Mesothelial cell of epicardium (in vitro differentiated cells): Measurements from ENCODE around the gene KCNG4. TPM values are rescaled to one million over a fixed set of nuclear protein-coding genes. Genes with fewer than 3 reads are reported as not detected.

Source experiments
- DNase-seq, 2 experiments: peaks; one replicate each; pipeline ENCODE4 v3.0.0; 2021; ENCODE audit warnings: low spot score in 2 of 2; ENCODE audit not compliant: unreplicated experiment in 2 of 2
- H3K27ac Mint-ChIP-seq: 2 replicates; pipeline ENCODE4 v1.8.0; 2021; ENCODE audit warnings: mixed read lengths
- H3K27me3 Mint-ChIP-seq: 2 replicates; pipeline ENCODE4 v1.8.0; 2021; ENCODE audit warnings: low read depth, mixed read lengths
- H3K36me3 Mint-ChIP-seq: 2 replicates; pipeline ENCODE4 v1.8.0; 2021; ENCODE audit warnings: mixed read lengths
- H3K4me1 Mint-ChIP-seq: 2 replicates; pipeline ENCODE4 v1.8.0; 2021; ENCODE audit warnings: mixed read lengths
- H3K4me3 Mint-ChIP-seq: 2 replicates; pipeline ENCODE4 v1.8.0; 2021; ENCODE audit warnings: mild to moderate bottlenecking, moderate library complexity, mixed read lengths
- H3K9me3 Mint-ChIP-seq: 2 replicates; pipeline ENCODE4 v1.8.0; 2021; ENCODE audit warnings: mixed read lengths
- total RNA-seq: library from RNA; stranded (reverse); gene quantifications from 3 replicates; pipeline ENCODE4 v1.2.1, GENCODE V29; 2021
- TF ChIP-seq, protein P1 (sequence below): fragments of 200-600 bp; sonication (generic); IDR thresholded peaks from one replicate; pipeline ENCODE4 v1.5.0; 2021; ENCODE audit warnings: antibody characterized with exemption; ENCODE audit not compliant: unreplicated experiment

Gene KCNG4, protein sequence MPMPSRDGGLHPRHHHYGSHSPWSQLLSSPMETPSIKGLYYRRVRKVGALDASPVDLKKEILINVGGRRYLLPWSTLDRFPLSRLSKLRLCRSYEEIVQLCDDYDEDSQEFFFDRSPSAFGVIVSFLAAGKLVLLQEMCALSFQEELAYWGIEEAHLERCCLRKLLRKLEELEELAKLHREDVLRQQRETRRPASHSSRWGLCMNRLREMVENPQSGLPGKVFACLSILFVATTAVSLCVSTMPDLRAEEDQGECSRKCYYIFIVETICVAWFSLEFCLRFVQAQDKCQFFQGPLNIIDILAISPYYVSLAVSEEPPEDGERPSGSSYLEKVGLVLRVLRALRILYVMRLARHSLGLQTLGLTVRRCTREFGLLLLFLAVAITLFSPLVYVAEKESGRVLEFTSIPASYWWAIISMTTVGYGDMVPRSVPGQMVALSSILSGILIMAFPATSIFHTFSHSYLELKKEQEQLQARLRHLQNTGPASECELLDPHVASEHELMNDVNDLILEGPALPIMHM
- total RNA-seq, result not detected in 3 replicates

DNA sequence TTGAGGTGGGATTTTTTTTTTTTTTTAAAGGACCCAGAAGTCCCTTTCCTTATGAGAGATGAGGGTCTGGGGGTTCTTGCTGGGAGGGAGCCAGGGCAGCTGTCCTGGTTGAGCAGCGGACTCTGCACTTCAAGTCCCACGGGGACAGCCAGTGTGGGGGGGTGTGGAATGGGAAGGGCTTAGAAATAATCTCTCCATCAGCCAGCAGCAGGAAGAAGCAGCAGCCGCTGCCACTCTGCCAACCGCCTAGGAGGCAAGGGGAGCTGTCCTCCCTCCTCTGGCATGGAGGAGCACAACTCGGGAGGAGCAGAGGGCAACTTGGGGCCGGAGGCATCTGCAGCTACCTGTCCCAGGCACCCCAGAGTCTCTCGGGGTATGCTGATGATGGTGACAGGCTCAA, at the start of gene KCNG4:
KCNG4 (minus strand) TSS at position 104 of the 400 bp plus-strand sequence. CDS start 2,527 bp downstream, outside the sequence.
- Mint-ChIP-seq H3K9me3 (peaks cover 12% of the 10 kb centered on the region), H3K27me3 (peaks cover 16% of the 10 kb centered on the region), H3K4me3 (no peak within 1 kb of the TSS), H3K27ac (no peak within 1 kb of the TSS), H3K36me3 (no peaks in the 10 kb centered on the region), H3K4me1 (peaks cover 15% of the 10 kb centered on the region)
- TF ChIP-seq, protein P1, sequence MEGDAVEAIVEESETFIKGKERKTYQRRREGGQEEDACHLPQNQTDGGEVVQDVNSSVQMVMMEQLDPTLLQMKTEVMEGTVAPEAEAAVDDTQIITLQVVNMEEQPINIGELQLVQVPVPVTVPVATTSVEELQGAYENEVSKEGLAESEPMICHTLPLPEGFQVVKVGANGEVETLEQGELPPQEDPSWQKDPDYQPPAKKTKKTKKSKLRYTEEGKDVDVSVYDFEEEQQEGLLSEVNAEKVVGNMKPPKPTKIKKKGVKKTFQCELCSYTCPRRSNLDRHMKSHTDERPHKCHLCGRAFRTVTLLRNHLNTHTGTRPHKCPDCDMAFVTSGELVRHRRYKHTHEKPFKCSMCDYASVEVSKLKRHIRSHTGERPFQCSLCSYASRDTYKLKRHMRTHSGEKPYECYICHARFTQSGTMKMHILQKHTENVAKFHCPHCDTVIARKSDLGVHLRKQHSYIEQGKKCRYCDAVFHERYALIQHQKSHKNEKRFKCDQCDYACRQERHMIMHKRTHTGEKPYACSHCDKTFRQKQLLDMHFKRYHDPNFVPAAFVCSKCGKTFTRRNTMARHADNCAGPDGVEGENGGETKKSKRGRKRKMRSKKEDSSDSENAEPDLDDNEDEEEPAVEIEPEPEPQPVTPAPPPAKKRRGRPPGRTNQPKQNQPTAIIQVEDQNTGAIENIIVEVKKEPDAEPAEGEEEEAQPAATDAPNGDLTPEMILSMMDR, result no peak
- no peak for DNase-seq

GRCh38 chr16:84288902-84289301, 49.1 kb upstream of the KCNG4 start:
- Mint-ChIP-seq H3K36me3 (no peaks in the 10 kb centered on the region), H3K27ac (no peak overlapping the region), H3K4me3 (no peak overlapping the region), H3K27me3 (no peaks in the 10 kb centered on the region), H3K9me3 (peaks cover 10% of the 10 kb centered on the region), H3K4me1 (peaks cover 13% of the 10 kb centered on the region)
- TF ChIP-seq, protein P1, result no peak
- DNase-seq, result no peak

DNA sequence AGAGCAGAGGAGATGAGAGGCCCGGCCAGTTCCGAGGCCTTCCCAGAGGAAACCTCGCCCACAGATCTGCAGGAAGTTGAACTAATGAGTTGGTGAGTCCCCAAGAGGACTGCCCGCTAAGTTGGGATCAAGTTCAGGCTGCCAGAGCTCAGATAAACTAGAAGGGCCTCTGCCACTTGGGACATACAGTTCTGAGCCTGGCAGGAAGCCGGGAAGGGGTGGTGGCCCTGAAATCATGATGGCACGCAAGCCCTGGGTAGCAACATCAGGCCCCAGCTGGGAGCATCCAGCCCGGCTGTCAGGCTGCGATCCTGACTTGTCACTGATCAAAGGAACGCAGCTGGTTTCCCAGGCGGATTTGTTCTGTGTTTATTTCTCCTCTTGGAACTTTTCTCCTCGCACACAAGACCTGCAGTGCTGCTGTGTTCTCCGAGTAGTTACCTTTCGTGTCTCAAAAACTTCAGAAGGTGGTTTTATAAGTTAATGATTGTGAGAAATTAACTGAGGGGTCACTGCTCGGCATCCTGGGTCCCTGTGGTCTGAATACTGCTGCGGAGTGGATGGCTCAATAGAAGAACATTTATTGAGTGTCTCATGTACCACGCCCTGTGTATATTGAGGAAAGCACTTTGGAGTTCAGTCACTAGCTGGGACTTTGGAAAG, 46.9 kb upstream of the KCNG4 start:
- H3K36me3 Mint-ChIP-seq, result no peaks in the 10 kb centered on the region
- peaks cover 10% of the 10 kb centered on the region for H3K9me3 Mint-ChIP-seq
- DNase-seq, result no peak
- H3K4me1 Mint-ChIP-seq, result peaks cover 18% of the 10 kb centered on the region
- no peak overlapping the region for H3K4me3 Mint-ChIP-seq
- no peak overlapping the region for H3K27ac Mint-ChIP-seq
- TF ChIP-seq, protein P1, result no peak
- no peaks in the 10 kb centered on the region for H3K27me3 Mint-ChIP-seq

GRCh38 chr16:84284154-84284722, 44.4 kb upstream of the KCNG4 start:
- Mint-ChIP-seq H3K4me3 (no peak overlapping the region), H3K4me1 (peaks cover 11% of the 10 kb centered on the region), H3K9me3 (peaks cover 10% of the 10 kb centered on the region), H3K36me3 (no peaks in the 10 kb centered on the region), H3K27me3 (no peaks in the 10 kb centered on the region), H3K27ac (no peak overlapping the region)
- TF ChIP-seq, protein P1, result no peak
- DNase-seq, result no peak

- TF ChIP-seq, protein P1, result no peak
- no peak overlapping the region for H3K4me3 Mint-ChIP-seq
- no peaks in the 10 kb centered on the region for H3K36me3 Mint-ChIP-seq
- no peak for DNase-seq
- H3K9me3 Mint-ChIP-seq, result peaks cover 8% of the 10 kb centered on the region
- H3K27ac Mint-ChIP-seq, result no peak overlapping the region
- peaks cover 11% of the 10 kb centered on the region for H3K4me1 Mint-ChIP-seq
- no peaks in the 10 kb centered on the region for H3K27me3 Mint-ChIP-seq
These were observed 43.7 kb upstream of the KCNG4 start for GRCh38 chr16:84283314-84284153.
